Measurements from ENCODE around the gene MED29.
A peak's percentile ranks its signal among the peaks of the same experiment; 100 is the strongest.
"Not testable (repeated sequence)": the region's sequence is repeated elsewhere in the genome, so short reads cannot be mapped to it uniquely, and the experiment has no call there.

Gene MED29

DNA sequence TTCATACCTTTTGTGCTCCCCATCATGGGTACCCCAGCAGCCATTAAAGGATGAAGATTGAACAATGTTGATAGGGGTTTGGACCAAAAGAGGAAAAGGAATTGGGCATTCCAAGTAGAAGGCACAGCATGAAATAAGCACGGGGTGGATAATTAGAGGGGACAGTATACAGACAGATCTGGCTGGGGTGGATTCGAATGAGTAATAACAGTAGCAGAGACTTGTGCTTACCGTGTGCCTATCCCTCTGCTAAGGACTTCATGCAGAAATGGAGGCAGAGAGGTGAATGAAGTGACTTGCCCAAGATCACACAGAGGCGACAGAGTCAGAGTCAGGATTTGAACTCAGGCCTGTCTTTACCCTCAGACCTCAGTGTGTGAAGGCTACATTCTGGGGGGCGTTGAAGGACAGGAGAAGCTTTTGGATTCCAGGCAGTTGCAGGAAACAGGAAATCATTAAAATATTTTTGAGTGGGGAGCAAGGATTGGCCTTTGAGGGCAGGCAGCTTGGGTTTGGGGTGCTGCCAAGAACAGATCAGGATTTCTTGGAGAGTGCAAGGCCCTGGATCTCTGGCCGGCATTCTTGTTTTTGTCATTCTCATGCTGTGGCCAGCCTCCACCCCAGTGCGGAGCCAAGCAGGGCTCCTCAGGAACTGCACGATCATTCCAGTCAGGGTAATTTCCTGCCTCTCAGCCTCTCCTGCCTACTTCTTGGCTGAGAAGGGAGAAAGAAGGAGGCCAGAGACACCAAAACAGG is 19.0 kb upstream of the MED29 start:
- DNase-seq: no peak

- no peak for DNase-seq
Measured at GRCh38 chr19:39372941-39373340, 18.2 kb upstream of the MED29 start.

DNA sequence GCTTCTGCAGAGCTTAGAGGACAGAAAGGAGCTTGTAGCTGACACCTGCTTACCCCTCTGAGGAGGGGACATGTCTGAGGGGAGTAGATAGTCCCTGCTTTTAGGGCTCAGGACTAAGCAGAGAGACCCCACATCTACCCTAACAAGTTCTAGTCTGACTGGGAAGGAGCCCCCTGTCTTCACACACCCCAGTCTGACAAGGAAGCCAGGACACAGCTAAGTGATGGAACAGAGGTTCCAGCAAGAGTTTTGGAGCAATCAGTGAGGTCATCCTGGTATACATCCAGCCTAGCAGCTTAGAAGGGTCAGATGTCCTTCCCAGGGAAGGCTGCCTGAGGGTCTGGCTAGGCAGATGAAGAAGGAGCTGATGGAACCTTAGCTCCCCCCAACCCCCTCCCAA is 15.2 kb upstream of the MED29 start:
- DNase-seq: no peak

GRCh38 chr19:39377373-39378362 is 13.5 kb upstream of the MED29 start:
- DNase-seq: no peak

GRCh38 chr19:39379366-39379765 is 11.8 kb upstream of the MED29 start:
- not testable (repeated sequence) for DNase-seq

DNA sequence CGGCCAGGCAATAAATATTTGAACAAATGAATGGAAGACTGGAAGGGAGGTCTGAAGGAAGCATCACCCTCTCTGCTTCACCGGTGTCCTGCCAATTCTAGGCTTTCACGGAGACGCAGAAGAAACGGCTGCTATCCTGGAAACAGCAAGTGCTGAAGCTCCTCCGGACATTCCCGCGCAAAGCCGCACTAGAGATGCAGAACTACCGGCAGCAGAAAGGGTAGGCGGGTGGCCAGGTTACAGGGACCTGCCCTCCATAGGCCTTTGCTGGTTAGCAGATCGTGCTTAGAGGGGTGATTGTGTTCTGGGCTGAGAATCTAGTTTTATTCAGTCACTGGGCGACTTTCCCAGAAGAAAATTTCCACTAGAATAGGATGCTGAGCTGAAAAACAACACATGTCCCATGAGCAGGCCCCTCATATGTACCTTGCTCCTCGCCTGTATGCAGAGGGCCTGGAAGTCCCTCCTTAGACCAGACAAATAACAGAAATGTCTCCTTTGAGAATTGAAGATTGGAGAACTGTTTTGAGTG is 11.2 kb upstream of the MED29 start:
- no peak for DNase-seq

DNA sequence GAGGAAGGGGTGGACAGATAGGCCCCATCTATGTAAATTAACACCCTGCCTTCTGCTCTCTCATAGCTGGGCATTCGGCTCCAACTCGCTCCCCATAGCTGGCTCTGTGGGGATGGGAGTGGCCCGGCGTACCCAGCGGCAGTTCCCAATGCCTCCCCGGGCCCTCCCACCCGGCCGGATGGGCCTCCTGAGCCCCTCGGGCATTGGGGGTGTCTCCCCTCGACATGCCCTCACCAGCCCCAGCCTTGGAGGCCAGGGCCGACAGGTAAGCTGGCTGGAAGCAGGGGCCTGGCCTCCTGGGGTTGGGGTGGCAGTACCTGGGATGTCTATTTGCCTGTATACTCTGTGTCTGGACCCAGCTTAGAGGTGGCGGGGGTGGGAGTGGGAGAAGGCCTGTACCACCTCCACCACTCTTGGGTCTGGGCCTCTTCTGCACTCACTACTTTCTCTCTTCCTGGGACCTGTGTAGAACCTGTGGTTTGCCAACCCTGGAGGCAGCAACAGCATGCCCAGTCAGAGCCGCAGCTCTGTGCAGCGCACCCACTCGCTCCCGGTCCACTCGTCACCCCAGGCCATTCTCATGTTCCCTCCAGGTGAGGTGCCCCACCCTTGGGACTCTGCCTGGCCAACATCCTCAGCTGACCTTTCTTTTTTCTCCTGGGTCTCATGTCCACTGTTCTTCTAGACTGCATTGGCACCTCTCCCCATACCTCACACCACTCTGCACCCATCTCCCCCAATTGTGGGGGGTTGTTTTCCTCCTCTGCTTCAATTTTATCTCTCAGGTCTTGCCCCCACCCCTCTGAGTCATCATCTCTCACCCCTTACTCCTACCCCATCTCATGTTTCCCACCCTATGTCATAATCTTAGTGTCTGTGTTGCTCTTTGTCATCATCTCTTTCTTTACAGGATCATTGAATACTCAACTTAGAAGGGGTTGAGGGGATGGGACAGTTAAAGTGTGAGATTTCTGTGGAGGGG is 10.4 kb upstream of the MED29 start:
- no peak for DNase-seq

GRCh38 chr19:39381910-39382611 is 9.1 kb upstream of the MED29 start:
- DNase-seq: no peak

- no peak for DNase-seq
Measured at GRCh38 chr19:39382991-39383828, 8.0 kb upstream of the MED29 start.

DNA sequence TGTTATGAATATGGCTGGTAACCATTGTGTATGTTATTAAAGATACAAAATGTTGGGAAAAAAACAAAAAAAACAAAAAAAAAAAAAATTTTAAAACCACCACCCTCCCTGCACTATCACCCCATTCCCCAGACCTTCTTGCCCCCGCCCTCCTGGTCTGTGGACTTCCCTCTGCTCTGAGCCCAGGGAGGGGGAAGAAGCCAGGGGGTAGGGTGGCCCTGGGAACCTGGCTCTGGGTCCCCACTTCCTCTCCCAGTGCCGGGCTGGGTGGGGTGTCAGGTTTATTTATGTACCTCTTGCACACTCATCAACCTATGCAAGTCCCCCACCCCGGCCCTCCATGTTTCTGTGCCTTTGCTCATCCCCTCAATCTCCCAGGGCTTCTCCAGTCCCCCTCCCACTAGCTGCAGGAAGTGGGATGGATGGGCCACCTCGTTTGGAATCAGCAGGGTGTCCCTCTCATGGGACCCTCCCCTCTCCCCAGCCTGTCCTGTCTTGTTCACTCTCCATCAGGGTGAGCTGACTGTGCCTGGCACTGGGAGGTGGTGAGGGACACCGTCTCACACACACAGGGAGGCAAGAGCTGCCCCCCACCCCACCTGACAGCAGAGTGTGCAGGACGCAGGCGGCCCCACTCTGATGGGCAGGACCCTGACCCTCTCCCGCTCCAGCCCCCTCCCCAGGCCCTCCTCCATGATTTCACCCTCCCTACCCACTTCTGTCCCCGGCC is 6.2 kb upstream of the MED29 start:
- DNase-seq: no peak

- DNase-seq: no peak
Measured at GRCh38 chr19:39385629-39386411, 5.4 kb upstream of the MED29 start.

GRCh38 chr19:39386557-39386956 is 4.6 kb upstream of the MED29 start:
- no peak for DNase-seq

GRCh38 chr19:39388657-39389056 is 2.5 kb upstream of the MED29 start:
- DNase-seq: no peak

DNA sequence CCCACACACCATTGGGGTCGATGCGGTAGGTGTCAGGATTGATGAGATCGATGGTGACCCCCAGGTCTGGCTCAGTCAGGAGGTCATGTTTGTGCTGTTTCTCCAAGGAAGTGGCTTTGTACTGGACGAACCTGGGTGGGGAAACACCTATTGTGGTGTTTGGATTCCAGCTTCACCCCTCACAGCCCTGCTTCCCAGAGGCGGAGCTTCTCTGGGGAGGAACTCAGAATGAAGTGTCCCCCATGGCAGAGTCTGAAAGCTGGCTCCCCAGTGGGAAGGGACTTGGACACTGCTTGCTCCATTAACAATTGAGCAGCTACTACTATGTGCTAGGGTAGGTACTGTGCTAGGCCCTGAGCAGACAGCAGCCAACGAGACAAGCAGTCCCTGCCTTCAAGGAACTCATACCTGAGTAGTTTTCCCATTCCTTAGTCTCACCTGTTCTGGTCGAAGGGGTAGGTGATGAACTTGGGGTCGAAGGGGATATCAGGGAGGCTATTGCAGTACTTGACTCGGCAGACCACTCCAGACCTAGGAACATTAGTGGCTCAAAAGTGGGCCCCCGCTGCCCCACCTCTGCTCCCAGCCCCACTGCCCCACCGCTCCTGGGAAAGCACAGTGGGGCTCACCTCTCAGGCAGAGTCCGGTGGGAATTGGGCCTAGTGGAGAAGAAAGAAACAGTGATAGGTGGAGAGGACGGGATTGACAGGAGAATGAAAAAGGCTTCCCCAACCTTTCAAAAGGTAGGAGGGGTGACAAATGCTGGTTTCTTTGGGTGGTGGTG is 1.4 kb upstream of the MED29 start:
- DNase-seq: no peak

DNA sequence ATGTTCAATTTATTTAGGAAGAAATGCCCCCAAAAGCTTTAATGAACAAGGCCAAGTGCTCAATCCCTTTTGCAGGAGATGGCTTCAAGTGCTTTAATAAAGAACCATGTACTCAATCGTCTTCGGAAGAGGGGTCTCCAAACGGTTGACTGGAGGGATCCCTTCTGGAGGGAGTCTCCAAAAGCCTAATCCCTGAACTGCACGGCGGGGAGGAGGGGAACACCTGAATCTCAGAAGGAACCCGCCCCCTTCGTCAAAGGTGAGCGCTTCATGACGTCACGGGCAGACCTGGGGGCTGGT is 777 bp upstream of the MED29 start:
- DNase-seq: no peak

GRCh38 chr19:39397360-39398296 is 6.5 kb downstream of the MED29 start:
- DNase-seq: peak; percentile 67

DNA sequence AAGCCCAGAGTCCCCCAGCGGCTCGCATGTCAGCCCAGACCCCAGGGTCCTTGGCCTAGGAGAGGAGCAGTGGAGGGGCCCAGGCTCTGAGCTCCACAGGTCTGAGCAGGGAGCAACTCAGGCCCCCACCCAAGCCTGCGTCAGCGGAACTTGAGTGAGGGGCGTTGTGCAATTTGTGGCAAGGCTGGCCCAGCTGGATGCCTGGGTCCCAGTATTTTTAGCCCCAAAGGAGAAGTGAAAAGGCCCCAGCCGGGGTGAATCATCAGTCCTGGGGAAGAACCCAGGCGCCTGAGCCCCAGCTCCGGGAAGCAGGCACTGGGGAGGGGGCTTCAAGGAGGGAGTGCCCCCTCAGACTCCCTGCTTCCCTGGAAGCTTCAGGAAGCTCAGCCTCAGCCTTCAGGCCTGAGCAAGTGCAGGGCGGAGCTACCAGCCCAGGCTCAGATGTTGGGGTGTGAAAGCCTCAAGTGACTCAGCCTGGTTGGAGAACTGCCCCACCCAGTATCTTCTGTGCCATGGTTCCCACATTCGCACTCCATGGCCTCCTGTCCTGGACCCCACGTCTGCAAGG is 7.2 kb downstream of the MED29 start:
- no peak for DNase-seq

All from COR-L47 (cell line).